ENCODE measurements around the gene OSTM1. TPM values are rescaled to one million over a fixed set of nuclear protein-coding genes. Genes with fewer than 3 reads are reported as not detected.

Gene OSTM1
- polyA plus RNA-seq, 1 of the 3 experiments (the other 2 are of a cell fraction): 10.1 TPM

GRCh38 chr6:108100003-108100402 is 25.5 kb upstream of the OSTM1 start:
- no peak overlapping the region for H3K4me3 ChIP-seq (ENCODE audit: low read depth in 2 of 2, low read length in 1 of 2)
- no peaks in the 10 kb centered on the region for H4K20me1 ChIP-seq (ENCODE audit: insufficient read depth)
- no peak overlapping the region for H3K9ac ChIP-seq
- no peak overlapping the region for H2AFZ ChIP-seq (ENCODE audit: low read depth)
- POLR2A ChIA-PET: no interaction called here
- no peaks in the 10 kb centered on the region for H3K9me3 ChIP-seq
- WGBS (ENCODE audit: low lambda C conversion rate): 48% methylated on average over 2 of the region's 2 CpGs
- DNase-seq: no peak
- H3K36me3 ChIP-seq (replicated peaks in 1 of 2; ENCODE audit: control insufficient read depth in 1 of 2, insufficient read depth in 2 of 2, low read length in 1 of 2): no peaks in the 10 kb centered on the region
- no peak overlapping the region for H3K4me2 ChIP-seq
- no peaks in the 10 kb centered on the region for H3K27me3 ChIP-seq (ENCODE audit: insufficient read depth)
- H3K27ac ChIP-seq (ENCODE audit: low read depth in 2 of 2, low read length in 1 of 2): no peak overlapping the region
- TF ChIP-seq MXI1 (IDR thresholded peaks at IDR 0.05; ENCODE audit: low read depth, low read length): no peak
- no peak for TF ChIP-seq RAD21 (IDR thresholded peaks at IDR 0.05; ENCODE audit: low read length)
- TF ChIP-seq FOXJ3 (CRISPR knock-in tag; IDR thresholded peaks at IDR 0.05): no peak
- TF ChIP-seq POLR2AphosphoS5 (IDR thresholded peaks at IDR 0.05; ENCODE audit: low read depth, low read length): no peak
- TF ChIP-seq IRF3 (IDR thresholded peaks at IDR 0.05; ENCODE audit: low read depth, low read length): no peak
- no peak for TF ChIP-seq REST (IDR thresholded peaks at IDR 0.05; ENCODE audit: low read depth, low read length)
- TF ChIP-seq EP300 (IDR thresholded peaks at IDR 0.05; ENCODE audit: borderline replicate concordance in 1 of 2, low read depth in 1 of 2, low read length in 1 of 2): no peak
- H3K79me2 ChIP-seq (ENCODE audit: insufficient read depth): no peaks in the 10 kb centered on the region
- H3K9me2 ChIP-seq: no peaks in the 10 kb centered on the region
- H3K4me1 ChIP-seq (ENCODE audit: control insufficient read depth in 1 of 2, insufficient read depth in 2 of 2, low read depth in 1 of 2, low read length in 1 of 2): no peaks in the 10 kb centered on the region
- no peaks in the 10 kb centered on the region for H3F3A ChIP-seq (replicated peaks; ENCODE audit: insufficient read depth)
- CTCF ChIA-PET: interaction anchor here (1.7 kb wide), 1 partner anchor 13 kb away, joined by 5 read pairs; no protein-coding TSS in a partner anchor

- no peaks in the 10 kb centered on the region for H3K36me3 ChIP-seq (replicated peaks in 1 of 2; ENCODE audit: control insufficient read depth in 1 of 2, insufficient read depth in 2 of 2, low read length in 1 of 2)
- H3K79me2 ChIP-seq (ENCODE audit: insufficient read depth): no peaks in the 10 kb centered on the region
- no peaks in the 10 kb centered on the region for H3K4me1 ChIP-seq (ENCODE audit: control insufficient read depth in 1 of 2, insufficient read depth in 2 of 2, low read depth in 1 of 2, low read length in 1 of 2)
- no peaks in the 10 kb centered on the region for H4K20me1 ChIP-seq (ENCODE audit: insufficient read depth)
- no peak overlapping the region for H3K4me2 ChIP-seq
- no peak overlapping the region for H2AFZ ChIP-seq (ENCODE audit: low read depth)
- H3K9ac ChIP-seq: no peak overlapping the region
- POLR2A ChIA-PET: no interaction called here
- H3K9me2 ChIP-seq: no peaks in the 10 kb centered on the region
- WGBS (ENCODE audit: low lambda C conversion rate): 84% methylated on average over 1 of the region's 1 CpG
- H3F3A ChIP-seq (replicated peaks; ENCODE audit: insufficient read depth): no peaks in the 10 kb centered on the region
- H3K9me3 ChIP-seq: no peaks in the 10 kb centered on the region
- DNase-seq: no peak
- H3K27me3 ChIP-seq (ENCODE audit: insufficient read depth): no peaks in the 10 kb centered on the region
- H3K27ac ChIP-seq (ENCODE audit: low read depth in 2 of 2, low read length in 1 of 2): no peak overlapping the region
- no peak overlapping the region for H3K4me3 ChIP-seq (ENCODE audit: low read depth in 2 of 2, low read length in 1 of 2)
- CTCF ChIA-PET: interaction anchor here (1.6 kb wide), 1 partner anchor 15 kb away, joined by 5 read pairs; no protein-coding TSS in a partner anchor
- no peak for TF ChIP-seq PBX3 (IDR thresholded peaks at IDR 0.05)
- no peak for TF ChIP-seq GABPA (IDR thresholded peaks at IDR 0.05; ENCODE audit: low read depth)
- no peak for TF ChIP-seq CTCF (IDR thresholded peaks at IDR 0.05)
- no peak for TF ChIP-seq USF2 (IDR thresholded peaks at IDR 0.05; ENCODE audit: borderline replicate concordance, low read depth, low read length)
- TF ChIP-seq TCF12 (IDR thresholded peaks at IDR 0.05): no peak; the same call in 1 of the 2 replicates
- no peak for TF ChIP-seq REST (IDR thresholded peaks at IDR 0.05; ENCODE audit: low read depth, low read length)
- TF ChIP-seq NRF1 (IDR thresholded peaks at IDR 0.05; ENCODE audit: low read depth, low read length): no peak
- TF ChIP-seq RXRA (IDR thresholded peaks at IDR 0.05; ENCODE audit: borderline replicate concordance, low read depth): no peak
- TF ChIP-seq MEF2A (IDR thresholded peaks at IDR 0.05; ENCODE audit: borderline replicate concordance, low read depth): no peak
These were observed 23.3 kb upstream of the OSTM1 start for GRCh38 chr6:108097882-108098281.

All from SK-N-SH (cell line).